ENCODE results near the gene PTPRG. TPM values are rescaled to one million over a fixed set of nuclear protein-coding genes. Genes with fewer than 3 reads are reported as not detected.

PTPRG gene
- total and polyA plus RNA-seq, 2 donors = 3.9 to 4.1 TPM

DNA sequence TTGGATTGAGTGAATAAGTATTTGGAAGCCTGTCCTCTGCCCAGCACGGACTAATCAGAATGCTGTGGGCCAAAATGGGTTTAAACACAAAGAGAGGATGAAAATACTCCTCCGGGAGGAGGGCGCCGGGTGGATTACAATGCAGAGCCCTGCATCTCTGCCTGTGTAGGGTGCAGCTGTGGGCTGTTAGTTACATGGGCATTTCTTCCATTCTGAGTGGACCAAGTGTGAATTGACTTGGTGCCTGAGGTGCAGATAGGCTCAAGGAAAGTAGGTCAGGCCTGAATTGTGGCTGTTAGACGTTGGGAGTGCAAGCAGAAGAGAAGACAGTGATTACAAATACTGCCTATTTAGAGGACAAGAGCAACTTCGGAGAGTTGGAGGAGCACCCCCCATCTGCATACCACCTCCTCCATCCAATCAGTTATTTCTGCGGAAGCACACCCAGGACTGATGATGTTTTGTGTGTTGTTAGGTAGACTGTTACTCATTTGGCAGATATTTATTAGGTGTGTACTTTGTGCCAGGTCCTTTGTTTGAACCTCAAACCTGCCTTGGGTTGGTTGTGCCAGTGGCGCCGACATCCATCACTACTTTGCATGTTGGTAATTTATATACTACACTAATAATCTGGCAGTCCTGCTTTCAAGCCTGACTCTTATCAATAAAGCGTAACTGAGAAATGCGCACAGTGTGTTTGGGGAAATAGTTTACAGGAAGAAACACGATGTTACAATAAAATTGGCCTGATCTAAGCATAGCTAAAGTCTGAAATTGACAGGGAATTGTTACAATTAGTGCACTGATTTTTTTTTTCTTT is 33.0 kb downstream of the PTPRG start:
- WGBS = 89% methylated on average over 12 of the region's 12 CpGs
- H3K9me3 ChIP-seq (ENCODE audit: control insufficient read depth in 2 of 2, insufficient read depth in 1 of 2, low read length in 1 of 2) = no peaks in the 10 kb centered on the region
- H3K36me3 ChIP-seq (ENCODE audit: control insufficient read depth in 2 of 2, insufficient read depth in 2 of 2, low read length in 1 of 2) = no peaks in the 10 kb centered on the region
- H3K4me3 ChIP-seq (ENCODE audit: low read length in 2 of 2) = no peak overlapping the region
- H3K27ac ChIP-seq (ENCODE audit: low read depth in 1 of 2, low read length in 1 of 2) = no peak overlapping the region
- H3K4me1 ChIP-seq (ENCODE audit: control insufficient read depth in 2 of 2, insufficient read depth in 2 of 2, low read length in 2 of 2) = no peaks in the 10 kb centered on the region
- DNase-seq (ENCODE audit: low read depth in 6 of 9, low spot score in 9 of 9) = no peak
- H3K27me3 ChIP-seq (ENCODE audit: control insufficient read depth in 2 of 2, insufficient read depth in 1 of 2, low read length in 1 of 2) = no peaks in the 10 kb centered on the region

DNA sequence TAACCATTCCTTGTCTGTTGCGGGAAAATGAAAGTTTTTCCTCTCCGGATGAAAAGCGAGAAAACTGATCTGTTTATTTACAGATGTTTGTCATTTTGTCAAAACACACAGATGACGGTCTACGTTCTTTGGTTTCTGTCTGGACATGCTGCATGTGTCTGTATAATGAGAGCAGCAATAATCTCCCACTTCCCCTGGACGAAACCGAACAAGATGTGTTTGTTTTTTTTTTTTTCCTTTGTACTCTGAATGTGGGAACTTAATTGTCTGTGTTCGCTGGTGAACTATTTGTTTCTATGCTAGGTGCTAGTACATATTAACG is 33.6 kb downstream of the PTPRG start:
- H3K36me3 ChIP-seq (ENCODE audit: control insufficient read depth in 2 of 2, insufficient read depth in 2 of 2, low read length in 1 of 2) = no peaks in the 10 kb centered on the region
- H3K9me3 ChIP-seq (ENCODE audit: control insufficient read depth in 2 of 2, insufficient read depth in 1 of 2, low read length in 1 of 2) = no peaks in the 10 kb centered on the region
- no peak overlapping the region for H3K27ac ChIP-seq (ENCODE audit: low read depth in 1 of 2, low read length in 1 of 2)
- H3K4me3 ChIP-seq (ENCODE audit: low read length in 2 of 2) = no peak overlapping the region
- 79% methylated on average over 9 of the region's 9 CpGs for WGBS
- H3K4me1 ChIP-seq (ENCODE audit: control insufficient read depth in 2 of 2, insufficient read depth in 2 of 2, low read length in 2 of 2) = no peaks in the 10 kb centered on the region
- DNase-seq (ENCODE audit: low read depth in 6 of 9, low spot score in 9 of 9) = no peak
- H3K27me3 ChIP-seq (ENCODE audit: control insufficient read depth in 2 of 2, insufficient read depth in 1 of 2, low read length in 1 of 2) = no peaks in the 10 kb centered on the region

DNA sequence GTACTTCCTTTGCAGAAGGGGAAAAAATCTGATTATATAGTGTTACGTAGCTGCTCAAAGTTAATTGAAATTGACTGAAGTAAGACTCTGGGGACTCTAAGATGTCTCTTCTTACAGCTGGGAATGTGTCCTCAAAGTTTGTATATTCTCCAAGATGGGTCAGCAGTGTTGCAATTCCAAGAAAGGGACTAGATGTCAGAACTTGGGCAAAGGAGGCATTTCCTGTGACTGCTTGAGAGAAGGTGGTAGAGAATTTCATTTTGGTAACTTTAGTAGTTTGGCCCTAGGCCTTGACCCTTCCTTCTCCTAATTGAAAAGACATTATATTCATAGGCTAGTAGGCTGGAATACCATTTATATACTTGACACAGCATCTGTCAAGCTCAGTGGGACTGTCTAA is 33.9 kb downstream of the PTPRG start:
- Histone ChIP-seq H3K27ac (ENCODE audit: low read depth in 1 of 2, low read length in 1 of 2) (no peak overlapping the region), H3K4me3 (ENCODE audit: low read length in 2 of 2) (no peak overlapping the region), H3K4me1 (ENCODE audit: control insufficient read depth in 2 of 2, insufficient read depth in 2 of 2, low read length in 2 of 2) (no peaks in the 10 kb centered on the region), H3K9me3 (ENCODE audit: control insufficient read depth in 2 of 2, insufficient read depth in 1 of 2, low read length in 1 of 2) (no peaks in the 10 kb centered on the region), H3K27me3 (ENCODE audit: control insufficient read depth in 2 of 2, insufficient read depth in 1 of 2, low read length in 1 of 2) (no peaks in the 10 kb centered on the region), H3K36me3 (ENCODE audit: control insufficient read depth in 2 of 2, insufficient read depth in 2 of 2, low read length in 1 of 2) (no peaks in the 10 kb centered on the region)
- 68% methylated on average over 1 of the region's 1 CpG for WGBS
- DNase-seq (ENCODE audit: low read depth in 6 of 9, low spot score in 9 of 9) = no peak

DNA sequence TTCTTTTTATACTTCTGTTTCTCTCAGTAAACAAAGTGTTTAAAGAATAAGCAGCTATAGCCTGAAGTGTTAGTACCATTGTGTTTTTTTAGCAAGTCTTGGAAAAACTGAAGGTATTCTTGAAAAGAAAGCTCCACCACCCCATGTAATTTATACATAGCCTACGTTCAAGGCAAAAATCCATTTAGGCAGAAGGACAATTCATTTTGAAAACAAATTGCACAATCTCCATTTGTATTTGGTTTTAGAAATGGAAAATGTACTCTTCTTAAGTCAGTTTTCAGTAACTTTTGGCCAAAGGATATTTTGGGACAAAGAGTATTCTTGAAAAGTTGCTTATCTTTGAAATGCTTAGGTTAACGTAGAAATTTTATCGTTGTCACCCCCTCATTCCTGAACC is 34.5 kb downstream of the PTPRG start:
- Histone ChIP-seq H3K9me3 (ENCODE audit: control insufficient read depth in 2 of 2, insufficient read depth in 1 of 2, low read length in 1 of 2) (no peaks in the 10 kb centered on the region), H3K27ac (ENCODE audit: low read depth in 1 of 2, low read length in 1 of 2) (no peak overlapping the region), H3K27me3 (ENCODE audit: control insufficient read depth in 2 of 2, insufficient read depth in 1 of 2, low read length in 1 of 2) (no peaks in the 10 kb centered on the region), H3K4me1 (ENCODE audit: control insufficient read depth in 2 of 2, insufficient read depth in 2 of 2, low read length in 2 of 2) (no peaks in the 10 kb centered on the region), H3K4me3 (ENCODE audit: low read length in 2 of 2) (no peak overlapping the region), H3K36me3 (ENCODE audit: control insufficient read depth in 2 of 2, insufficient read depth in 2 of 2, low read length in 1 of 2) (no peaks in the 10 kb centered on the region)
- DNase-seq (ENCODE audit: low read depth in 6 of 9, low spot score in 9 of 9) = no peak
- WGBS = 92% methylated on average over 3 of the region's 3 CpGs

DNA sequence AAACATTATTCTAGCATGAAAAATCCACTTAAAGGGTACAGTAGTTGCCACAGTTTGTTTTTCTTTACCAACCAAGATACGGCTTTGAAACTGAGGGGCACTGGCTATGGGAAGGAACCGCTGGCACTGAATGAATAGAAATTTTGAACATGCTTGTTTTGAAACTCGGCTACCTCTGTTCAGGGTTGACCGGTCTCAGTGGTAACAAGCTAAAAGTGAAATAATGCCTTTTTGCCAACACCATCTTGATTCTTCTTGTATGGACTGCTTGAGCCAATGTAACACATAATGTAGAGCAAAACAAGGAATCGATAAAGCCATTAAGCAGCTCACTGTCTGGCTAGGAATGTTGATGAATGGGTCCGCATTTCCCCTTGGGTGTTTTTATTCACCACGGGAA is 36.5 kb downstream of the PTPRG start:
- no peaks in the 10 kb centered on the region for H3K4me1 ChIP-seq (ENCODE audit: control insufficient read depth in 2 of 2, insufficient read depth in 2 of 2, low read length in 2 of 2)
- WGBS = 91% methylated on average over 7 of the region's 7 CpGs
- no peaks in the 10 kb centered on the region for H3K36me3 ChIP-seq (ENCODE audit: control insufficient read depth in 2 of 2, insufficient read depth in 2 of 2, low read length in 1 of 2)

DNA sequence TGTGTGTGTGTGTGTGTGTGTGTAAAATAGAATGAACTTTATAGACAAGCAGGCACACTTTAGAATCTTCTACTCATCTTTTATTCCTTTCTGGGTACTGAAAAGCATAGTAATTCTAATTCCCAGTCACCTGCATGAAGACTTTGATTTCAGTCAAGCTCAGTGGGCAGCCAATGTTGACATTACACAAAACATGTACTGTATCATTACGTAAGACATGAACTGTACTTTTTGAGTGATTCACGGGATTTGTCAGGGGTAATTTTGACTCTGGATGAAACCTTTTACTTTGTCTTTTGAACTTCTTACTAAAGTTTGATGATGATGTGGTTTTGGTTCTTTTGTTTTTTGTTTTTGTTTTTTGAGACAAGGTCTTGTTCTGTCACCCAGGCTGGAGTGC is 38.8 kb downstream of the PTPRG start:
- Histone ChIP-seq H3K4me3 (ENCODE audit: low read length in 2 of 2) (no peak overlapping the region), H3K36me3 (ENCODE audit: control insufficient read depth in 2 of 2, insufficient read depth in 2 of 2, low read length in 1 of 2) (no peaks in the 10 kb centered on the region), H3K4me1 (ENCODE audit: control insufficient read depth in 2 of 2, insufficient read depth in 2 of 2, low read length in 2 of 2) (no peaks in the 10 kb centered on the region), H3K9me3 (ENCODE audit: control insufficient read depth in 2 of 2, insufficient read depth in 1 of 2, low read length in 1 of 2) (no peaks in the 10 kb centered on the region), H3K27ac (ENCODE audit: low read depth in 1 of 2, low read length in 1 of 2) (no peak overlapping the region), H3K27me3 (ENCODE audit: control insufficient read depth in 2 of 2, insufficient read depth in 1 of 2, low read length in 1 of 2) (no peaks in the 10 kb centered on the region)
- DNase-seq (ENCODE audit: low read depth in 6 of 9, low spot score in 9 of 9) = no peak
- WGBS = 92% methylated on average over 2 of the region's 2 CpGs

More for the DNA sequence above, 36.5 kb downstream of the PTPRG start:
- Histone ChIP-seq H3K27ac (ENCODE audit: low read depth in 1 of 2, low read length in 1 of 2) (no peak overlapping the region), H3K4me3 (ENCODE audit: low read length in 2 of 2) (no peak overlapping the region), H3K27me3 (ENCODE audit: control insufficient read depth in 2 of 2, insufficient read depth in 1 of 2, low read length in 1 of 2) (no peaks in the 10 kb centered on the region), H3K9me3 (ENCODE audit: control insufficient read depth in 2 of 2, insufficient read depth in 1 of 2, low read length in 1 of 2) (no peaks in the 10 kb centered on the region)
- DNase-seq (ENCODE audit: low read depth in 6 of 9, low spot score in 9 of 9) = no peak

DNA sequence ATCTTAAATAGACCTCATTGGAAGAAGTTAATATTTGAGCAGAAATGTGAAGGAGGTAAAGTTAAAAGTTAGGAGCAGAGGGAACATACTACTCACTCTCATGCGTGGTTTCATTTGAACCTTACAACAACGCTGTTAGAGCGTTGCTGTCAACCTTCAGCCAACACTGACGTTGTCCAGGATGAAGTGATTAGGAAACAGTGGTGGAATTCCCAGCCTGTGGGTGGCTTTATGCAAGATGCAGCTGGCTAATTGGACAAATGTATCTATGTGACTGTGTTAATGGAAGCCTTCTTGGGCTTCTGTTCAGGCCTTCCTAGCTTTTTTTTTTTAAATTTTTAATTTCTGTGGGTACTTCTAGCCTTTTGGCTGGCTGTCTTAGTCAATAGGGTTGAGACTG is 40.5 kb downstream of the PTPRG start:
- Histone ChIP-seq H3K27me3 (ENCODE audit: control insufficient read depth in 2 of 2, insufficient read depth in 1 of 2, low read length in 1 of 2) (no peaks in the 10 kb centered on the region), H3K4me1 (ENCODE audit: control insufficient read depth in 2 of 2, insufficient read depth in 2 of 2, low read length in 2 of 2) (no peaks in the 10 kb centered on the region), H3K36me3 (ENCODE audit: control insufficient read depth in 2 of 2, insufficient read depth in 2 of 2, low read length in 1 of 2) (no peaks in the 10 kb centered on the region), H3K27ac (ENCODE audit: low read depth in 1 of 2, low read length in 1 of 2) (no peak overlapping the region), H3K9me3 (ENCODE audit: control insufficient read depth in 2 of 2, insufficient read depth in 1 of 2, low read length in 1 of 2) (no peaks in the 10 kb centered on the region), H3K4me3 (ENCODE audit: low read length in 2 of 2) (no peak overlapping the region)
- 92% methylated on average over 4 of the region's 4 CpGs for WGBS
- no peak for DNase-seq (ENCODE audit: low read depth in 6 of 9, low spot score in 9 of 9)

DNA sequence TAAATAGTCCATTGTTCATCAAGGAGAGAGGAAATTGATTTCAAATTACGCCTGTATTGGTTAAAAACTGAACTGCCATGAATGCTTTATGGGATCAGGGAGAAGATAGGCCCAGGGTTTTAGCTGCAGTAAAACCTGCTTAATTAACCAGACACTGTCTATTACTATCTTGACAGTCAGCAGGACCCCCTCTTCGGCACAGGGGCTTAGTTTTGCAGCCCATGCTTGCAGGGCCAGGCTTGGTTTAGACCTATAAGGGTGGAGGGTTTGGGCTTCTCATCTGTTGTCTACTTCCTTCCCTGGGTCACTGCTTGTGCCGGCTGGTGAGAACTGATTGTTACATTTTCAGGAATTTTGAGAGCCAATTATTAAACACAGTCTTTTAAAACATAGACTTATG is 41.1 kb downstream of the PTPRG start:
- DNase-seq (ENCODE audit: low read depth in 6 of 9, low spot score in 9 of 9) = no peak
- Histone ChIP-seq H3K36me3 (ENCODE audit: control insufficient read depth in 2 of 2, insufficient read depth in 2 of 2, low read length in 1 of 2) (no peaks in the 10 kb centered on the region), H3K27ac (ENCODE audit: low read depth in 1 of 2, low read length in 1 of 2) (no peak overlapping the region), H3K27me3 (ENCODE audit: control insufficient read depth in 2 of 2, insufficient read depth in 1 of 2, low read length in 1 of 2) (no peaks in the 10 kb centered on the region), H3K4me3 (ENCODE audit: low read length in 2 of 2) (no peak overlapping the region), H3K4me1 (ENCODE audit: control insufficient read depth in 2 of 2, insufficient read depth in 2 of 2, low read length in 2 of 2) (no peaks in the 10 kb centered on the region), H3K9me3 (ENCODE audit: control insufficient read depth in 2 of 2, insufficient read depth in 1 of 2, low read length in 1 of 2) (no peaks in the 10 kb centered on the region)
- WGBS = 90% methylated on average over 3 of the region's 3 CpGs

DNA sequence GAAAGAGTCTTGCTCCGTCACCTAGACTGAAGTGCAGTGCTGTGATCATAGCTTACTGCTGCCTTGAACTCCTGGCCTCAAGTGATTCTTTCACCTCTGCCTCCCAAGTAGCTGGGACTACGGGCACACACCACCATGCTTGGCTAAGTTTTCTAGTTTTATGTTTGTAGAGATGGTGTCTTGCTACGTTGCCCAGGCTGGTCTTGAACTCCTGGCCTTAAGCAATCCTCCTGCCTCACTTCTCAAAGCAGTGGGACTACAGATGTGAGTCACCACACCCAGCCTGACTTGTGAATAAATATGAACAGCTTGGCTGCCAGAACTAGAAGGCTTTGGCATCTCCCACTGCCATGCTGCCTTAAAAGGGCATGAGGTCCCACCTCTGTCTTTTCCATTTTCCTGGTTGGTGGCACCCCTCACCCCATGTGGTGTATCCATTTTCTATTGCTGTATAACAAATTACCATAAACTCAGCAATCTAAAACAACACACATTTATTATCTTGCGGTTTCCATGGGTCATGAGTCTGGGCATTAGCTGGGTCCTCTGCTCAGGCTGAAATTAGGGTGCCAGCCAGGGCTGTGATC is 44.3 kb downstream of the PTPRG start:
- WGBS = 91% methylated on average over 4 of the region's 4 CpGs
- Histone ChIP-seq H3K4me1 (ENCODE audit: control insufficient read depth in 2 of 2, insufficient read depth in 2 of 2, low read length in 2 of 2) (no peaks in the 10 kb centered on the region), H3K9me3 (ENCODE audit: control insufficient read depth in 2 of 2, insufficient read depth in 1 of 2, low read length in 1 of 2) (no peaks in the 10 kb centered on the region), H3K4me3 (ENCODE audit: low read length in 2 of 2) (no peak overlapping the region), H3K36me3 (ENCODE audit: control insufficient read depth in 2 of 2, insufficient read depth in 2 of 2, low read length in 1 of 2) (no peaks in the 10 kb centered on the region), H3K27ac (ENCODE audit: low read depth in 1 of 2, low read length in 1 of 2) (no peak overlapping the region), H3K27me3 (ENCODE audit: control insufficient read depth in 2 of 2, insufficient read depth in 1 of 2, low read length in 1 of 2) (no peaks in the 10 kb centered on the region)
- DNase-seq (ENCODE audit: low read depth in 6 of 9, low spot score in 9 of 9) = no peak
